ENCODE data around the gene GPR17. TPM values are rescaled to one million over a fixed set of nuclear protein-coding genes. Genes with fewer than 3 reads are reported as not detected.

GPR17 gene
- total RNA-seq, 4 donors from 2014 or later = not detected

DNA sequence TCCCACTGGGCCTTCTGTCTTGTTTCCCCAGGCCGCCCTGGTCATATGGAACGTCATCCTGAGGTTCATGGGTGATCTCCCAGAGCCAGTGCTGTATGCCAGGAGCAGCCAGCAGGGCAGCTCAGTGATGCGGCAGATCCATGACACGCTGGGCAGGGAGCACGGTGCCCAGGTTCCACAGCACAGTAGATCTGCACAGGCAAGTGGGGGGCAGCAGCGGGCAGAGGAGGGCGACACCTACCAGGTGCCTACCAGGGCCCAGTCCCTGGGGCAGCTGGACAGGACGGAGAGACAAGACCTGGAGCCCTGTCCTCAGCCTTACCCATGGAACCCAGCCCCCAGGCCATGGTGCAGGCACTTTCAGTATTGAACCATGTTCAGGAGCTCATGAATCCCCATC, 36.1 kb upstream of the GPR17 start:
- DNase-seq (ENCODE audit: low spot score) = no peak
- TF ChIP-seq, protein P1, sequence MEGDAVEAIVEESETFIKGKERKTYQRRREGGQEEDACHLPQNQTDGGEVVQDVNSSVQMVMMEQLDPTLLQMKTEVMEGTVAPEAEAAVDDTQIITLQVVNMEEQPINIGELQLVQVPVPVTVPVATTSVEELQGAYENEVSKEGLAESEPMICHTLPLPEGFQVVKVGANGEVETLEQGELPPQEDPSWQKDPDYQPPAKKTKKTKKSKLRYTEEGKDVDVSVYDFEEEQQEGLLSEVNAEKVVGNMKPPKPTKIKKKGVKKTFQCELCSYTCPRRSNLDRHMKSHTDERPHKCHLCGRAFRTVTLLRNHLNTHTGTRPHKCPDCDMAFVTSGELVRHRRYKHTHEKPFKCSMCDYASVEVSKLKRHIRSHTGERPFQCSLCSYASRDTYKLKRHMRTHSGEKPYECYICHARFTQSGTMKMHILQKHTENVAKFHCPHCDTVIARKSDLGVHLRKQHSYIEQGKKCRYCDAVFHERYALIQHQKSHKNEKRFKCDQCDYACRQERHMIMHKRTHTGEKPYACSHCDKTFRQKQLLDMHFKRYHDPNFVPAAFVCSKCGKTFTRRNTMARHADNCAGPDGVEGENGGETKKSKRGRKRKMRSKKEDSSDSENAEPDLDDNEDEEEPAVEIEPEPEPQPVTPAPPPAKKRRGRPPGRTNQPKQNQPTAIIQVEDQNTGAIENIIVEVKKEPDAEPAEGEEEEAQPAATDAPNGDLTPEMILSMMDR (IDR thresholded peaks at IDR 0.05) = no peak
- ATAC-seq (ENCODE audit: low FRiP score) = no peak

DNA sequence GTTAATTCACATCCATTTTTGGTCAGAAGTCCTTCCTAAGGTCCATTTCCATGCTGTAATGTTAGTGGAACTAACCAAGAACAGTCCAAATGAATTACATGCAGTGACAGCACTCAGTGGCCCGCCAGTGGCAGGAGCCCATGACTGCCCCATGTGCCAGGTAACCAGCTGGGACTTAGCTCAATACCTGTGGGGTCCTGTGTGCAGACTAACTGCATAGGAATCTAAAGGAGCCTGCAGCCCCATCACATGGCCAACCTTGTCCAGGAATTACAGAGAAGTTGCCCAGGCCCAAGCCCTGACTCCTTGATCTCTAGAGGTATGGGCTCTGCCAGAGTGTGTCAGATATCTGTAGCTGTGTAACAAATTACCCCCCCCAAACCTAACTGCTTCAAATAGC, 35.4 kb upstream of the GPR17 start:
- TF ChIP-seq, protein P1 (IDR thresholded peaks at IDR 0.05) = no peak
- ATAC-seq (ENCODE audit: low FRiP score) (no peak), DNase-seq (ENCODE audit: low spot score) (no peak)

GRCh38 chr2:127611076-127611925, 34.7 kb upstream of the GPR17 start:
- TF ChIP-seq, protein P1 (IDR thresholded peaks at IDR 0.05) = no peak
- DNase-seq (ENCODE audit: low spot score) (no peak), ATAC-seq (ENCODE audit: low FRiP score) (no peak)

DNA sequence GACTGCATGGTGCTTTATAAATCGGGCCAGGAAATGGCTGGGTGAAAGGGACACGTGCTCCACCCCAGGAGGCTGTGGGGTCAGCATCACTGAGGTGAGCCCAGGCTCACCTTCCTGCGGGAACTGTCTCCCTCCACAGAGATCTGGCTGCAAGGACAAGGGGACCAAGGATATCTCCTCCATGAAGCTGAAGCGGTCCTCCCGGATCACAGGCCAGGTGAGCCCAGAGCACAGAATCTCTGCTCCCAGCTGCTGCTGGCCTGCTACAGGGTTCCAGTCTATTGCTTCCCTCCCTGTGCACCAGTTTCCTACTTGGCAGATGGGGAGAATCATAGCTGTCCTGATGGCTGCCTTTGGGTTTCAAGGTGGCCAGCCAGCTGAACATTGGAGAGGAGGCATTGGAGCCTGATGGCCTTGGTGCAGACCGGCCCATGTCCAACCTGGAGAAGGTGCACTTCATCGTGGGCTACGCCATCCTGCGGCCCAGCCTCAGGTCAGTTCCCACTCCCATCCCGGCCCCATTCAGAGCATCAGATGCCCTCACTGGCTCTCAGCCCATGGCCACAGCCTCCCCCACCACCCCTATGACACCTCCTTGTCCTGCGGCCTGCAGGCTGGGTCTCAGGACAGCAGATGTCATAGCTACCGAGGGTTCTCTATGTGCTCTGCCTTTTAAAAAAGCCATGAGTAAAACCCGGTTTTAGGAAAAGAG, 33.7 kb upstream of the GPR17 start:
- ATAC-seq (ENCODE audit: low FRiP score) = no peak
- DNase-seq (ENCODE audit: low spot score) = no peak
- TF ChIP-seq, protein P1 (IDR thresholded peaks at IDR 0.05) = no peak

DNA sequence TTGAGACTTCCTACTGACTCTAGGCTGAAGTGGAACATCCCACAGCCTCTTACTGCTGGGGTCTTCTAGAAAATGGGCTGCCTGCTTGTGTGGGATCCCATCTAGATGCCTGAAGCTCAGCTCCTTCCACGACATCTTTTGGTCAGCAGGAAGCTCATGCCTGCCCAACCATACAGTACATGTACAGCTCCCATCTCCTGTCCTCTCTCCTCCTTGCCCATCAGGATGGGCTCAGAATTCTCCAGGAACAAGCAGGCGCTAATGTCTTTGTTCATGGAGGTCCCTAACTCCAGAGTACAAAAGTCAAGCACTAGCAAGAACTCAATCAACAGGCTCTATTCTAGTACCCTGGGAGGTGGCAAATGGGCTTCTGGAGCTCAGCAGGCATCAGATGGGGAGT, 31.7 kb upstream of the GPR17 start:
- ATAC-seq (ENCODE audit: low FRiP score) (no peak), DNase-seq (ENCODE audit: low spot score) (no peak)
- TF ChIP-seq, protein P1 (IDR thresholded peaks at IDR 0.05) = no peak

DNA sequence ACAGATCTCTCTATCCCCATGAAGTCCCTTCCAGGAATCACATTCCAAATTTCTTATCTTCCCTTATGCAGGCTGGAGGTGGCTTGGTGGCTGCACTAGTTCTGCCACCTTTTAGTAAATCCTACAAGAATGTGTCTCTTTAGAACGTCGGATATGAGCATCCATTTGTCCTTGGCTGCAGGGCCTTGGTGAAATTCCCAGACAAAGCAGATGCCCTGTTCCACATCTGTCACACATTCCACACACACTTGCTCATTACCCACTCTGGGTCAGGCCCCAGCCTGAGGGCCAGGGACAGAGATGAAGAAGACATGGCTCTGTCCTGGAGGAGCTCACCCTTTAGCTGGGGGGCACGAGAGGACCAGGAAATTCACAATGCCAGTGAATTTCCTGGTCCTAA, 31.2 kb upstream of the GPR17 start:
- no peak for DNase-seq (ENCODE audit: low spot score)
- no peak for ATAC-seq (ENCODE audit: low FRiP score)
- TF ChIP-seq, protein P1 (IDR thresholded peaks at IDR 0.05) = no peak

Data from omental fat pad (tissue), 4 donors.